ENCODE measurements around the gene FBXO47. TPM values are rescaled to one million over a fixed set of nuclear protein-coding genes. Genes with fewer than 3 reads are reported as not detected.
"Not testable (repeated sequence)": the region's sequence is repeated elsewhere in the genome, so short reads cannot be mapped to it uniquely, and the experiment has no call there.

The FBXO47 gene
- total RNA-seq, 1 experiment from 2014 or later, result not detected

GRCh38 chr17:38978180-38978579, 11.0 kb upstream of the FBXO47 start:
- no peak for DNase-seq (ENCODE audit: low spot score)
- Histone ChIP-seq H3K27ac (ENCODE audit: low read depth, low read length, poor library complexity, severe bottlenecking) (no peak overlapping the region), H3K36me3 (ENCODE audit: insufficient read depth, low read length, poor library complexity, severe bottlenecking) (no peaks in the 10 kb centered on the region), H3K9me3 (ENCODE audit: low read depth, low read length, poor library complexity, severe bottlenecking) (no peaks in the 10 kb centered on the region), H3K27me3 (replicated peaks; ENCODE audit: insufficient read depth, low read depth, low read length, poor library complexity) (no peaks in the 10 kb centered on the region), H3K4me1 (ENCODE audit: insufficient read depth, low read length, poor library complexity, severe bottlenecking) (no peaks in the 10 kb centered on the region), H3K4me3 (ENCODE audit: low read depth, low read length, poor library complexity, severe bottlenecking) (no peak overlapping the region)
- CTCF ChIA-PET, result no interaction called here
- BruUV-seq (replicated peaks), result no TSS peak
- POLR2A ChIA-PET (ENCODE audit: low non-redundant PET), result no interaction called here
- TF ChIP-seq EZH2 (IDR thresholded peaks at IDR 0.05; ENCODE audit: borderline replicate concordance, low read depth, low read length, poor library complexity, severe bottlenecking) (no peak), CTCF (conservative IDR thresholded peaks at IDR 0.05; ENCODE audit: low read depth, low read length) (no peak)
- intact Hi-C loops (cut with micrococcal nuclease; ENCODE audit: unreplicated experiment), result no loop called here

GRCh38 chr17:38976187-38976551, 9.0 kb upstream of the FBXO47 start:
- BruUV-seq (replicated peaks); DNase-seq (ENCODE audit: low spot score); intact Hi-C loops (cut with micrococcal nuclease; ENCODE audit: unreplicated experiment); H3K36me3 ChIP-seq (ENCODE audit: insufficient read depth, low read length, poor library complexity, severe bottlenecking); H3K27me3 ChIP-seq (replicated peaks; ENCODE audit: insufficient read depth, low read depth, low read length, poor library complexity); CTCF ChIA-PET; POLR2A ChIA-PET (ENCODE audit: low non-redundant PET); H3K4me3 ChIP-seq (ENCODE audit: low read depth, low read length, poor library complexity, severe bottlenecking); H3K9me3 ChIP-seq (ENCODE audit: low read depth, low read length, poor library complexity, severe bottlenecking); H3K4me1 ChIP-seq (ENCODE audit: insufficient read depth, low read length, poor library complexity, severe bottlenecking); H3K27ac ChIP-seq (ENCODE audit: low read depth, low read length, poor library complexity, severe bottlenecking): not testable (repeated sequence)

- Histone ChIP-seq H3K27me3 (replicated peaks; ENCODE audit: insufficient read depth, low read depth, low read length, poor library complexity) (no peaks in the 10 kb centered on the region), H3K4me1 (ENCODE audit: insufficient read depth, low read length, poor library complexity, severe bottlenecking) (no peaks in the 10 kb centered on the region), H3K4me3 (ENCODE audit: low read depth, low read length, poor library complexity, severe bottlenecking) (no peak overlapping the region), H3K36me3 (ENCODE audit: insufficient read depth, low read length, poor library complexity, severe bottlenecking) (no peaks in the 10 kb centered on the region), H3K9me3 (ENCODE audit: low read depth, low read length, poor library complexity, severe bottlenecking) (no peaks in the 10 kb centered on the region), H3K27ac (ENCODE audit: low read depth, low read length, poor library complexity, severe bottlenecking) (no peak overlapping the region)
- BruUV-seq (replicated peaks), result no TSS peak
- no peak for TF ChIP-seq EZH2 (IDR thresholded peaks at IDR 0.05; ENCODE audit: borderline replicate concordance, low read depth, low read length, poor library complexity, severe bottlenecking)
- TF ChIP-seq CTCF (conservative IDR thresholded peaks at IDR 0.05; ENCODE audit: low read depth, low read length), result no peak
- ChIA-PET POLR2A (ENCODE audit: low non-redundant PET) (interaction anchor here (0.5 kb wide), 1 partner anchor 10 kb away, joined by 3 read pairs; no protein-coding TSS in a partner anchor), CTCF (no interaction called here)
- no peak for DNase-seq (ENCODE audit: low spot score)
- intact Hi-C loops (cut with micrococcal nuclease; ENCODE audit: unreplicated experiment), result no loop called here
Observed at GRCh38 chr17:38970804-38971203, 3.6 kb upstream of the FBXO47 start.

GRCh38 chr17:38970128-38970527, 2.9 kb upstream of the FBXO47 start:
- H3K27me3 ChIP-seq (replicated peaks; ENCODE audit: insufficient read depth, low read depth, low read length, poor library complexity), result no peaks in the 10 kb centered on the region
- CTCF ChIA-PET, result no interaction called here
- POLR2A ChIA-PET (ENCODE audit: low non-redundant PET), result no interaction called here

More at GRCh38 chr17:38970128-38970527, 2.9 kb upstream of the FBXO47 start:
- no peaks in the 10 kb centered on the region for H3K4me1 ChIP-seq (ENCODE audit: insufficient read depth, low read length, poor library complexity, severe bottlenecking)
- intact Hi-C loops (cut with micrococcal nuclease; ENCODE audit: unreplicated experiment), result no loop called here
- TF ChIP-seq CTCF (conservative IDR thresholded peaks at IDR 0.05; ENCODE audit: low read depth, low read length), result no peak
- TF ChIP-seq EZH2 (IDR thresholded peaks at IDR 0.05; ENCODE audit: borderline replicate concordance, low read depth, low read length, poor library complexity, severe bottlenecking), result no peak
- no peaks in the 10 kb centered on the region for H3K36me3 ChIP-seq (ENCODE audit: insufficient read depth, low read length, poor library complexity, severe bottlenecking)
- no TSS peak for BruUV-seq (replicated peaks)
- no peaks in the 10 kb centered on the region for H3K9me3 ChIP-seq (ENCODE audit: low read depth, low read length, poor library complexity, severe bottlenecking)
- H3K4me3 ChIP-seq (ENCODE audit: low read depth, low read length, poor library complexity, severe bottlenecking), result no peak overlapping the region
- no peak overlapping the region for H3K27ac ChIP-seq (ENCODE audit: low read depth, low read length, poor library complexity, severe bottlenecking)
- no peak for DNase-seq (ENCODE audit: low spot score)

All from A673 (cell line).